HepG2 (cell line): Measurements from ENCODE around the gene ZNF48. TPM values are rescaled to one million over a fixed set of nuclear protein-coding genes. Genes with fewer than 3 reads are reported as not detected.
A peak's percentile ranks its signal among the peaks of the same experiment; 100 is the strongest.

Experiments used
- ATAC-seq: fragments of 200-7000 bp; cut with Tn5 transposase; 3 replicates; pipeline ENCODE4 v1.9.1; 2020; ENCODE audit warnings: mild to moderate bottlenecking, moderate library complexity
- BruUV-seq: library from RNA; stranded (reverse); fragments of 400-500 nt; replicated peaks from 2 replicates; lab custom pipeline; 2021; lab: Mats Ljungman, UMichigan
- CTCF ChIA-PET: fragments of 300-600 bp; formaldehyde crosslinking; extraction: SDS; loops from one replicate; lab custom pipeline; 2021; ENCODE audit warnings: low total read pairs, inconsistent platforms, low intra/inter-chr PET ratio; lab: Yijun Ruan, JAX
- POLR2A ChIA-PET: fragments of 350-600 bp; sonication (Branson Sonifier 250); formaldehyde crosslinking; loops from one replicate; lab custom pipeline; 2020; ENCODE audit warnings: antibody characterized with exemption, inconsistent platforms; lab: Yijun Ruan, JAX
- DNase-seq: peaks from one replicate; pipeline ENCODE4 v3.0.0-alpha.2; 2015; ENCODE audit warnings: low spot score
- FAIRE-seq: peaks from 3 replicates; lab custom pipeline; 2011; peaks lifted over from hg19 to GRCh38; lab: Jason Lieb, UNC
- H2AFZ ChIP-seq: one replicate; pipeline ENCODE4 v1.6.1; 2011; ENCODE audit warnings: low read length, inconsistent platforms
- H3K27ac ChIP-seq: fragments of 300-600 bp; 3 replicates; pipeline ENCODE4 v1.8.0; 2011; ENCODE audit warnings: mixed run types, mild to moderate bottlenecking, mixed read lengths, low read length, inconsistent platforms; ENCODE audit not compliant: insufficient read depth; ENCODE audit errors: extremely low read length
- H3K27me3 ChIP-seq, 2 experiments: fragments of 200-600 bp in 1 of 2; 2 replicates in 1 of 2; 3 replicates in 1 of 2; pipeline versions ENCODE4 v1.6.0 to v1.8.0; 2011; ENCODE audit warnings: low read length in 2 of 2, mild to moderate bottlenecking in 2 of 2, moderate library complexity in 2 of 2, inconsistent platforms in 1 of 2; ENCODE audit not compliant: insufficient read depth in 2 of 2, control insufficient read depth in 1 of 2
- H3K36me3 ChIP-seq, 2 experiments: fragments of 200-600 bp in 1 of 2; replicated peaks in 1 of 2; 2 replicates in 1 of 2; 3 replicates in 1 of 2; pipeline versions ENCODE4 v1.5.1 to v1.8.0; 2011; ENCODE audit warnings: low read length in 2 of 2, inconsistent platforms in 1 of 2; ENCODE audit not compliant: insufficient read depth in 2 of 2, control insufficient read depth in 1 of 2
- H3K4me1 ChIP-seq: 2 replicates; pipeline ENCODE4 v1.5.1; 2012; ENCODE audit warnings: low read length, inconsistent platforms; ENCODE audit not compliant: insufficient read depth
- H3K4me2 ChIP-seq: 2 replicates; pipeline ENCODE4 v1.6.0; 2011; ENCODE audit warnings: low read depth, low read length, inconsistent platforms
- H3K4me3 ChIP-seq, 3 experiments: fragments of 200-600 bp in 1 of 3; sonication (generic), shearing (Covaris generic) in 1 of 3; replicated peaks in 1 of 3; 2 replicates each; pipeline ENCODE4 v1.5.1; 2011 to 2016; ENCODE audit warnings: low read length in 3 of 3, inconsistent platforms in 2 of 3, low read depth in 2 of 3, mild to moderate bottlenecking in 2 of 3, control low read depth in 1 of 3, mixed read lengths in 1 of 3; ENCODE audit not compliant: insufficient read depth in 1 of 3
- H3K79me2 ChIP-seq: one replicate; pipeline ENCODE4 v1.6.1; 2011; ENCODE audit warnings: low read length, inconsistent platforms; ENCODE audit not compliant: insufficient read depth
- H3K9ac ChIP-seq: 2 replicates; pipeline ENCODE4 v1.6.0; 2011; ENCODE audit warnings: mild to moderate bottlenecking, low read depth, low read length, inconsistent platforms; ENCODE audit not compliant: insufficient read depth
- H3K9me3 ChIP-seq: 2 replicates; pipeline ENCODE4 v1.5.1; 2012; ENCODE audit warnings: mild to moderate bottlenecking, low read length
- H4K20me1 ChIP-seq: 2 replicates; pipeline ENCODE4 v1.6.0; 2011; ENCODE audit warnings: inconsistent platforms, mild to moderate bottlenecking, low read length, moderate library complexity; ENCODE audit not compliant: insufficient read depth
- ATF7-NPFF ChIP-seq: sonication (generic); formaldehyde crosslinking; IDR thresholded peaks from 2 replicates; pipeline ENCODE4 v1.8.1; 2023; ENCODE audit warnings: mild to moderate bottlenecking, low read depth, missing genetic modification reagents, moderate library complexity
- EP300 ChIP-seq, 3 experiments: sonication (generic) in 1 of 3; formaldehyde crosslinking in 1 of 3; IDR thresholded peaks; 2 replicates each; pipeline versions ENCODE4 v1.5.1 to v1.6.1; 2011 to 2020; ENCODE audit warnings: low read depth in 2 of 3, low read length in 2 of 3, borderline replicate concordance in 1 of 3, improper control_type of control experiment in 1 of 3, mild to moderate bottlenecking in 1 of 3, missing genetic modification reagents in 1 of 3, moderate library complexity in 1 of 3
- EZH2 ChIP-seq: conservative IDR thresholded peaks from 2 replicates; pipeline ENCODE4 v1.6.1; 2012; ENCODE audit warnings: mild to moderate bottlenecking, low read depth, low read length, moderate library complexity
- FOXM1 ChIP-seq: sonication (generic); formaldehyde crosslinking; IDR thresholded peaks from 2 replicates; pipeline ENCODE4 v1.5.0; 2020; ENCODE audit warnings: missing genetic modification reagents
- MATR3 ChIP-seq: sonication (generic); formaldehyde crosslinking; IDR thresholded peaks from 2 replicates; pipeline ENCODE4 v1.4.0; 2020; ENCODE audit warnings: missing genetic modification reagents
- NR0B2 ChIP-seq: sonication (generic); formaldehyde crosslinking; IDR thresholded peaks from 2 replicates; pipeline ENCODE4 v1.4.0; 2020; ENCODE audit warnings: mild to moderate bottlenecking, missing genetic modification reagents
- RAD21 ChIP-seq: fragments of 450-650 bp; formaldehyde crosslinking; IDR thresholded peaks from 2 replicates; pipeline ENCODE4 v1.5.0; 2020; ENCODE audit warnings: mild to moderate bottlenecking
- RCOR2 ChIP-seq: IDR thresholded peaks from 2 replicates; pipeline ENCODE4 v1.6.1; 2016; ENCODE audit warnings: missing biosample characterization, missing genetic modification reagents
- RFX1 ChIP-seq: fragments of 450-650 bp; IDR thresholded peaks from 2 replicates; pipeline ENCODE4 v1.6.1; 2017
- RORA ChIP-seq: sonication (generic); formaldehyde crosslinking; IDR thresholded peaks from 2 replicates; pipeline ENCODE4 v1.5.0; 2020; ENCODE audit warnings: mild to moderate bottlenecking, missing genetic modification reagents, moderate library complexity
- SAFB2 ChIP-seq: sonication (generic); formaldehyde crosslinking; IDR thresholded peaks from 2 replicates; pipeline ENCODE4 v1.5.1; 2020; ENCODE audit warnings: missing genetic modification reagents, low read depth, mild to moderate bottlenecking, borderline replicate concordance
- SMAD1 ChIP-seq: sonication (generic); formaldehyde crosslinking; IDR thresholded peaks from 2 replicates; pipeline ENCODE4 v1.4.0; 2020; ENCODE audit warnings: missing genetic modification reagents, low read depth, mild to moderate bottlenecking, borderline replicate concordance
- SMARCE1 ChIP-seq: fragments of 450-650 bp; IDR thresholded peaks from 2 replicates; pipeline ENCODE4 v1.6.1; 2017; ENCODE audit warnings: borderline replicate concordance
- THAP7 ChIP-seq: sonication (generic); formaldehyde crosslinking; IDR thresholded peaks from 2 replicates; pipeline ENCODE4 v1.8.1; 2023; ENCODE audit warnings: mild to moderate bottlenecking, missing genetic modification reagents
- ZBTB49 ChIP-seq: sonication (generic); formaldehyde crosslinking; IDR thresholded peaks from 2 replicates; pipeline ENCODE4 v1.4.0; 2020; ENCODE audit warnings: missing genetic modification reagents, borderline replicate concordance
- ZNF138 ChIP-seq: sonication (generic); formaldehyde crosslinking; IDR thresholded peaks from 2 replicates; pipeline ENCODE4 v1.5.0; 2020; ENCODE audit warnings: mild to moderate bottlenecking, low read depth, missing genetic modification reagents
- ZNF432 ChIP-seq: sonication (generic); formaldehyde crosslinking; IDR thresholded peaks from 2 replicates; pipeline ENCODE4 v1.5.0; 2020; ENCODE audit warnings: missing genetic modification reagents, mild to moderate bottlenecking, borderline replicate concordance
- ZNF710 ChIP-seq: sonication (generic); formaldehyde crosslinking; IDR thresholded peaks from 2 replicates; pipeline ENCODE4 v1.5.0; 2020; ENCODE audit warnings: mild to moderate bottlenecking, missing genetic modification reagents, borderline replicate concordance
- ZSCAN20 ChIP-seq: sonication (generic); formaldehyde crosslinking; IDR thresholded peaks from 2 replicates; pipeline ENCODE4 v1.4.0; 2020; ENCODE audit warnings: missing genetic modification reagents, mild to moderate bottlenecking, borderline replicate concordance
- WGBS: methylation state at CpG from one replicate; pipeline ENCODE4 v1.1.6; 2017; ENCODE audit warnings: low lambda C conversion rate; 5-methylcytosine and 5-hydroxymethylcytosine counted together
- in situ Hi-C: cut with HindIII; loops from 2 replicates; pipeline ENCODE4 v1.10.0; 2017; ENCODE audit warnings: low pct_unique_long_range_greater_than_20kb; ENCODE audit not compliant: extremely low pct_ligation_motif_present
- intact Hi-C: fragments of 100-400 bp; cut with micrococcal nuclease; formaldehyde crosslinking; loops from one replicate; pipeline ENCODE4 v1.10.0; 2022; ENCODE audit not compliant: unreplicated experiment
- polyA plus RNA-seq, 8 experiments: library from polyadenylated mRNA; depleted of rRNA in 3 of 8; stranded (reverse) in 7 of 8; unstranded in 1 of 8; fragments of >200 nt; fragmentation: Illumina TruSeq in 4 of 8; extraction: Trizol in 4 of 8; gene quantifications; 2 replicates each; pipeline versions ENCODE4 v1.2.1 to v1.2.3, GENCODE V29; 2011 to 2016; ENCODE audit warnings: low read depth in 4 of 8, missing spikeins in 1 of 8, mixed read lengths in 1 of 8; ENCODE audit not compliant: insufficient read depth in 1 of 8
- total RNA-seq, 5 experiments: library from RNA; depleted of rRNA; stranded (reverse); fragments of >200 nt; fragmentation: Illumina TruSeq; extraction: Trizol; gene quantifications; 2 replicates each; pipeline ENCODE4 v1.2.3, GENCODE V29; 2016; ENCODE audit warnings: low read depth in 1 of 5

ZNF48 gene
- total and polyA plus RNA-seq, 2 of the 13 experiments (the other 11 are each of a cell fraction or from before 2014, with no cell fraction given) = 9.9 to 12.3 TPM

GRCh38 chr16:30367349-30368009, 27.7 kb upstream of the ZNF48 start:
- Histone ChIP-seq H3K27me3 (no peaks in the 10 kb centered on the region; a peak in 1 of 5 replicates), H4K20me1 (peaks cover 20% of the 10 kb centered on the region; the same call in 1 of the 2 replicates), H3K79me2 (peaks cover 41% of the 10 kb centered on the region), H3K4me1 (peaks cover 40% of the 10 kb centered on the region), H3K36me3 (peaks cover 9 to 21% of the 10 kb centered on the region in 2 experiments; a peak in 3 of 5 replicates), H3K9ac (peak overlapping the region; percentile 75), H3K27ac (no peak overlapping the region), H3K4me2 (peak overlapping the region; percentile 91), H3K4me3 (peak overlapping the region; percentile 80 to 90 (median 86)), H3K9me3 (no peaks in the 10 kb centered on the region), H2AFZ (no peak overlapping the region)
- ATAC-seq (no peak), DNase-seq (no peak), FAIRE-seq (no peak)
- ChIA-PET CTCF (no interaction called here), POLR2A (interaction anchor here (4.7 kb wide), 1 partner anchor 10 kb away, joined by 94 read pairs; the partner anchor contains the start of gene CD2BP2)
- in situ Hi-C loops (no loop called here), intact Hi-C loops (no loop called here)
- BruUV-seq = no TSS peak
- 72% methylated on average over 9 of the region's 10 CpGs for WGBS
- no peak for TF ChIP-seq FOXM1 (CRISPR knock-in tag)
- no peak for TF ChIP-seq RAD21 (CRISPR knock-in tag)
- TF ChIP-seq ZNF138 (CRISPR knock-in tag) = no peak
- TF ChIP-seq EP300 (IDR thresholded peaks at IDR 0.05; ENCODE audit: low read depth in 2 of 2, low read length in 2 of 2) = no peak
- TF ChIP-seq EP300 (CRISPR knock-in tag; IDR thresholded peaks at IDR 0.05; ENCODE audit: borderline replicate concordance) = no peak
- TF ChIP-seq ATF7-NPFF (CRISPR knock-in tag) = no peak
- no peak for TF ChIP-seq MATR3
- no peak for TF ChIP-seq RFX1
- no peak for TF ChIP-seq SMARCE1
- TF ChIP-seq RORA (CRISPR knock-in tag) = no peak
- TF ChIP-seq NR0B2 (CRISPR knock-in tag) = no peak
- no peak for TF ChIP-seq EZH2
- no peak for TF ChIP-seq ZSCAN20 (CRISPR knock-in tag)
- no peak for TF ChIP-seq SAFB2 (CRISPR knock-in tag)
- TF ChIP-seq ZNF432 (CRISPR knock-in tag) = no peak
- no peak for TF ChIP-seq ZNF710 (CRISPR knock-in tag)
- no peak for TF ChIP-seq ZBTB49
- TF ChIP-seq RCOR2 (CRISPR knock-in tag) = no peak
- no peak for TF ChIP-seq THAP7
- TF ChIP-seq SMAD1 (CRISPR knock-in tag) = no peak
